Central memory CD8-positive, alpha-beta T cell (primary cell): ENCODE results near the gene ATP5ME.
A peak's percentile ranks its signal among the peaks of the same experiment; 100 is the strongest.

Experiments used
- ATAC-seq: fragments of 150-1000 bp; cut with Tn5 transposase; replicated peaks from 2 replicates; pipeline ENCODE4 v1.10.0; 2022; ENCODE audit warnings: mild to moderate bottlenecking, moderate FRiP score, moderate number of reproducible peaks; ENCODE audit not compliant: poor library complexity, severe bottlenecking; ENCODE audit errors: extremely low read depth
- DNase-seq, 2 donors: peaks; one replicate each; pipeline ENCODE4 v3.0.0; 2021; ENCODE audit warnings: low spot score in 2 of 2
- H3K27ac Mint-ChIP-seq: one replicate; pipeline ENCODE4 v1.8.0; 2022; ENCODE audit warnings: low read depth, mild to moderate bottlenecking, moderate library complexity, mixed read lengths
- H3K27me3 Mint-ChIP-seq: one replicate; pipeline ENCODE4 v1.8.0; 2022; ENCODE audit warnings: mixed read lengths
- H3K36me3 Mint-ChIP-seq: one replicate; pipeline ENCODE4 v1.8.0; 2022; ENCODE audit warnings: mild to moderate bottlenecking, moderate library complexity, mixed read lengths; ENCODE audit not compliant: insufficient read depth
- H3K4me1 Mint-ChIP-seq: one replicate; pipeline ENCODE4 v1.8.0; 2022; ENCODE audit warnings: mixed read lengths
- H3K4me3 Mint-ChIP-seq: one replicate; pipeline ENCODE4 v1.8.0; 2022; ENCODE audit warnings: mild to moderate bottlenecking, moderate library complexity, mixed read lengths
- H3K9me3 Mint-ChIP-seq: one replicate; pipeline ENCODE4 v1.8.0; 2022; ENCODE audit warnings: mixed read lengths

ATP5ME gene

GRCh38 chr4:684623-685327, 10.7 kb upstream of the ATP5ME start:
- no peaks in the 10 kb centered on the region for H3K9me3 Mint-ChIP-seq
- H3K27ac Mint-ChIP-seq = no peak overlapping the region
- no peaks in the 10 kb centered on the region for H3K4me1 Mint-ChIP-seq
- DNase-seq = no peak
- H3K36me3 Mint-ChIP-seq = peaks cover 4% of the 10 kb centered on the region
- ATAC-seq = no peak
- H3K27me3 Mint-ChIP-seq = peaks cover 10% of the 10 kb centered on the region
- no peak overlapping the region for H3K4me3 Mint-ChIP-seq

- ATAC-seq (no peak), DNase-seq (no peak)
- H3K36me3 Mint-ChIP-seq = peaks cover 4% of the 10 kb centered on the region
- no peaks in the 10 kb centered on the region for H3K4me1 Mint-ChIP-seq
- H3K4me3 Mint-ChIP-seq = no peak overlapping the region
- no peaks in the 10 kb centered on the region for H3K9me3 Mint-ChIP-seq
- H3K27me3 Mint-ChIP-seq = peaks cover 10% of the 10 kb centered on the region
- H3K27ac Mint-ChIP-seq = no peak overlapping the region
Observed at GRCh38 chr4:683982-684622, 10.0 kb upstream of the ATP5ME start.

GRCh38 chr4:683247-683897, 9.3 kb upstream of the ATP5ME start:
- Mint-ChIP-seq H3K27ac (no peak overlapping the region), H3K4me1 (no peaks in the 10 kb centered on the region)

GRCh38 chr4:682490-683172, 8.6 kb upstream of the ATP5ME start:
- DNase-seq (no peak), ATAC-seq (no peak)
- no peak overlapping the region for H3K27ac Mint-ChIP-seq
- H3K4me1 Mint-ChIP-seq = no peaks in the 10 kb centered on the region
- H3K36me3 Mint-ChIP-seq = peaks cover 1% of the 10 kb centered on the region
- H3K27me3 Mint-ChIP-seq = peaks cover 5% of the 10 kb centered on the region
- H3K4me3 Mint-ChIP-seq = peak overlapping the region; percentile 52
- H3K9me3 Mint-ChIP-seq = no peaks in the 10 kb centered on the region

More at GRCh38 chr4:683247-683897, 9.3 kb upstream of the ATP5ME start:
- DNase-seq (no peak), ATAC-seq (no peak)
- Mint-ChIP-seq H3K36me3 (peaks cover 4% of the 10 kb centered on the region), H3K27me3 (peaks cover 10% of the 10 kb centered on the region), H3K4me3 (no peak overlapping the region), H3K9me3 (no peaks in the 10 kb centered on the region)

GRCh38 chr4:681736-682451, 7.8 kb upstream of the ATP5ME start:
- ATAC-seq = no peak

GRCh38 chr4:680928-681645, 7.0 kb upstream of the ATP5ME start:
- Mint-ChIP-seq H3K36me3 (peaks cover 1% of the 10 kb centered on the region), H3K9me3 (no peaks in the 10 kb centered on the region), H3K27ac (peak overlapping the region; percentile 8), H3K4me3 (peak overlapping the region; percentile 57), H3K27me3 (no peaks in the 10 kb centered on the region), H3K4me1 (no peaks in the 10 kb centered on the region)
- DNase-seq (peak in 1 of 2 donors; percentile 35), ATAC-seq (peak; percentile 49)

More at GRCh38 chr4:681736-682451, 7.8 kb upstream of the ATP5ME start:
- Mint-ChIP-seq H3K27ac (no peak overlapping the region), H3K36me3 (peaks cover 1% of the 10 kb centered on the region), H3K4me3 (peak overlapping the region; percentile 57), H3K9me3 (no peaks in the 10 kb centered on the region), H3K4me1 (no peaks in the 10 kb centered on the region), H3K27me3 (no peaks in the 10 kb centered on the region)
- DNase-seq = no peak

- Mint-ChIP-seq H3K4me3 (peak overlapping the region; percentile 57), H3K4me1 (no peaks in the 10 kb centered on the region), H3K27ac (peak overlapping the region; percentile 8), H3K27me3 (no peaks in the 10 kb centered on the region), H3K36me3 (peaks cover 1% of the 10 kb centered on the region), H3K9me3 (no peaks in the 10 kb centered on the region)
- no peak for DNase-seq
- ATAC-seq = peak; percentile 24
Observed at GRCh38 chr4:680551-680927, 6.5 kb upstream of the ATP5ME start.

GRCh38 chr4:680091-680490, 6.0 kb upstream of the ATP5ME start:
- Mint-ChIP-seq H3K27me3 (no peaks in the 10 kb centered on the region), H3K4me1 (no peaks in the 10 kb centered on the region), H3K9me3 (no peaks in the 10 kb centered on the region), H3K36me3 (peaks cover 5% of the 10 kb centered on the region), H3K4me3 (peak overlapping the region; percentile 57), H3K27ac (peak overlapping the region; percentile 8)
- no peak for ATAC-seq
- DNase-seq = no peak

- Mint-ChIP-seq H3K9me3 (no peaks in the 10 kb centered on the region), H3K36me3 (peaks cover 6% of the 10 kb centered on the region), H3K4me1 (no peaks in the 10 kb centered on the region), H3K27ac (no peak overlapping the region), H3K27me3 (no peaks in the 10 kb centered on the region), H3K4me3 (peak overlapping the region; percentile 57)
- DNase-seq = no peak
- ATAC-seq = no peak
Observed at GRCh38 chr4:679629-680028, 5.6 kb upstream of the ATP5ME start.

GRCh38 chr4:679104-679481, 5.0 kb upstream of the ATP5ME start:
- Mint-ChIP-seq H3K27me3 (no peaks in the 10 kb centered on the region), H3K4me1 (no peaks in the 10 kb centered on the region), H3K4me3 (no peak overlapping the region), H3K9me3 (no peaks in the 10 kb centered on the region), H3K27ac (no peak overlapping the region), H3K36me3 (peaks cover 9% of the 10 kb centered on the region)
- ATAC-seq (no peak), DNase-seq (no peak)

GRCh38 chr4:678331-679103, 4.4 kb upstream of the ATP5ME start:
- ATAC-seq (no peak), DNase-seq (no peak)
- Mint-ChIP-seq H3K4me1 (peaks cover under 1% of the 10 kb centered on the region), H3K36me3 (peaks cover 10% of the 10 kb centered on the region), H3K27ac (no peak overlapping the region), H3K9me3 (no peaks in the 10 kb centered on the region), H3K27me3 (no peaks in the 10 kb centered on the region), H3K4me3 (no peak overlapping the region)
